Psoas muscle (tissue), 8 donors: ENCODE data around the gene RALGDS. TPM values are rescaled to one million over a fixed set of nuclear protein-coding genes. Genes with fewer than 3 reads are reported as not detected.

Experiments
- ATAC-seq, 4 donors: fragments of 200-7000 bp; cut with Tn5 transposase; one replicate each; pipeline ENCODE4 v1.9.1; 2020; ENCODE audit warnings: moderate library complexity in 3 of 4, mild to moderate bottlenecking in 2 of 4
- DNase-seq, 2 donors: peaks; one replicate each; pipeline ENCODE4 v3.0.0-alpha.2; 2020
- H3K27ac ChIP-seq: fragments of 200-600 bp; one replicate; pipeline ENCODE4 v1.8.0; 2022
- H3K27me3 ChIP-seq, 3 donors: fragments of 200-600 bp in 1 of 3; one replicate each; pipeline versions ENCODE4 v1.6.1 to v1.8.0; 2013 to 2022; ENCODE audit warnings: low read length in 2 of 3, mild to moderate bottlenecking in 2 of 3, moderate library complexity in 1 of 3; ENCODE audit not compliant: insufficient read depth in 3 of 3
- H3K36me3 ChIP-seq, 2 donors: fragments of 200-600 bp in 1 of 2; one replicate each; pipeline versions ENCODE4 v1.6.1 to v1.8.0; 2013 to 2022; ENCODE audit warnings: low read depth in 1 of 2, mild to moderate bottlenecking in 1 of 2, moderate library complexity in 1 of 2; ENCODE audit not compliant: insufficient read depth in 1 of 2
- H3K4me1 ChIP-seq: fragments of 200-600 bp; one replicate; pipeline ENCODE4 v1.8.0; 2022
- H3K4me3 ChIP-seq: fragments of 200-600 bp; one replicate; pipeline ENCODE4 v1.8.0; 2022; ENCODE audit warnings: mild to moderate bottlenecking
- H3K9me3 ChIP-seq: fragments of 200-600 bp; one replicate; pipeline ENCODE4 v1.8.0; 2022
- CTCF ChIP-seq: fragments of 200-600 bp; IDR thresholded peaks from one replicate; pipeline ENCODE4 v1.8.0; 2022; ENCODE audit warnings: antibody characterized with exemption
- WGBS, 3 donors: extraction: QIAGEN DNeasy Blood & Tissue Kit; methylation state at CpG; one replicate each; pipeline versions ENCODE4 v1.1.6 to v1.1.7; 2013; 5-methylcytosine and 5-hydroxymethylcytosine counted together
- intact Hi-C, 2 donors: fragments of 100-400 bp; cut with DNase I; formaldehyde crosslinking; loops; one replicate each; pipeline versions ENCODE4 v1.11.0 to v1.14.2; 2022
- polyA plus RNA-seq, 3 donors: library from polyadenylated mRNA; stranded (reverse); fragments of 200-250 nt; gene quantifications; one replicate each; pipeline ENCODE4 v1.2.3, GENCODE V29; 2013
- total RNA-seq, 4 donors: library from RNA; stranded (reverse); fragmentation: NEBNext Ultra II Directional in 2 of 4; extraction: Animal tissue kit (Norgen Biotek cat#: 25700) in 2 of 4; gene quantifications; one replicate each; pipeline versions ENCODE4 v1.2.1 to v1.2.4, GENCODE V29; 2021 to 2023
- donor health status: healthy with polysubstance abuse.
- donor health status: DM: no; HTN: no; CAD: no; lungs with moderate emphysema.
- donor health status: Bipolar disorder and iron deficiency.
- donor health status: healthy.
- donor health status: DM: yes; HTN: yes; CAD: no.
- donor health status: DM: no; HTN: no; CAD: no.
- donor health status: DM: no; HTN: no; CAD: no.
- donor health status: DM: yes; HTN: yes; CAD: no.

RALGDS gene
- total and polyA plus RNA-seq, 7 donors = 12.3 to 64.6 (median 20.5) TPM

DNA sequence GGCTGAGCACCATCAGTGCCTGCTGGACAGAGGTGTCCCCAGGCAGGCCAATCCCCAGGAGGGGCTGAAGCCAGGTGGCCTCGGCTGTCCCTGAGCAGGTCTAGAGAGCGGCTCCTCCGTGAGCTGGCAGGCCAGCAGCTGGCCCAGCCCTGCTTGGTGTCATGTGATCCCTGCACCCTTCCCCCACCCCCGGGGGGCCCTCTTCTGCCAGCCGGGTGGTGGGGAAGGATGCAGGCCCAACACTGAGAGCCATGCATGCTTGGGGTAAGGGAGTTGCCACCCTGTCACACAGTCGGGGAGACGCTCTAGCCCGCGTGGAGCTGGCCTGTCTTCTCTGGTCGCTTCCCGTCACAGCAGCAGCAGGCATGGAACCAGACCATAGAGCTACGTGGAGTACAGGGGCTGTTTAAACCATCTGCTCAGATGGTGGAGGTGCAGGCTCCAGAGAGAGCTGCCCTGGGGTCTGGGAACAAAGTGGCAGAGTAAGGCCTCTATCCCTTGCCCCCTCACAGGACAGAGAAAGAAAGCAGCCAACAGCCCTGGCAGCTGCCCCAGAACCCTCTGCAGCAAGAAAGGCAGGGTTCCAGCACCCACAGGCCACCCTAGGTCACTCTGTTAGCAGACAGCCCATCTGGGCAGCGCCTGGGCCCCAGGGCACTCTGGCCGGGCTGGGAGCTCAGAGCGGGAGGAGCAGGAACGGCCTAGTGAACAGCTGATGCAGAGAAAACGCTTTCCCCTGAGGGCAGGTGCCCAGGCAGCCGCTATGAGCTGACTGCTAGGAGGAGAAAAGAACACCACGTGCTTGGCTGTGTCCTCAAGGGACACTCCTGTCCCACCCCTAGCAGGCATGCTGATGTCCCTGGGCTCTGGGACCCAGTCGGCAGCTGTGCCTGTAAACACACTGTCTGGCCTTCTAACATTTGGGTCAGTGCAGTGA lies 6.8 kb downstream of the RALGDS start:
- DNase-seq = peak; percentile 67 to 88
- TF ChIP-seq CTCF = no peak
- H3K27me3 ChIP-seq = no peaks in the 10 kb centered on the region
- intact Hi-C loops = loop anchor here in 1 of 2 donors (2.0 kb wide), 1 partner anchor 33 kb away; no protein-coding TSS in a partner anchor
- no peaks in the 10 kb centered on the region for H3K9me3 ChIP-seq
- ATAC-seq = peak; percentile 65 to 83 (median 76)
- peak overlapping the region; percentile 37 for H3K4me3 ChIP-seq
- 9 to 13% (median 12%) methylated on average over 17 to 20 of the region's 20 CpGs for WGBS, 3 donors
- peak overlapping the region; percentile 90 for H3K27ac ChIP-seq
- peaks cover 75% of the 10 kb centered on the region for H3K4me1 ChIP-seq
- H3K36me3 ChIP-seq = peaks cover 0 to 27% of the 10 kb centered on the region in 2 donors

- Histone ChIP-seq H3K36me3 (peaks cover 0 to 36% of the 10 kb centered on the region in 2 donors), H3K27ac (peak overlapping the region; percentile 90), H3K27me3 (no peaks in the 10 kb centered on the region), H3K4me3 (peak overlapping the region; percentile 37), H3K4me1 (peaks cover 67% of the 10 kb centered on the region), H3K9me3 (no peaks in the 10 kb centered on the region)
- intact Hi-C loops = loop anchor here in 1 of 2 donors (2.0 kb wide), 1 partner anchor 33 kb away; no protein-coding TSS in a partner anchor
- 26 to 37% (median 31%) methylated on average over 19 of the region's 19 CpGs for WGBS, 3 donors
- TF ChIP-seq CTCF = no peak
- DNase-seq = peak; percentile 71
- ATAC-seq = peak in 1 of 4 donors; percentile 2
Observed at GRCh38 chr9:133113163-133113948, 7.7 kb downstream of the RALGDS start.

GRCh38 chr9:133112663-133113026 lies 8.4 kb downstream of the RALGDS start:
- H3K4me3 ChIP-seq = no peak overlapping the region
- no peaks in the 10 kb centered on the region for H3K9me3 ChIP-seq
- peak overlapping the region; percentile 90 for H3K27ac ChIP-seq
- TF ChIP-seq CTCF = no peak
- H3K27me3 ChIP-seq = no peaks in the 10 kb centered on the region
- intact Hi-C loops = loop anchor here in 1 of 2 donors (2.0 kb wide), 1 partner anchor 34 kb away; no protein-coding TSS in a partner anchor
- 51 to 56% (median 54%) methylated on average over 7 of the region's 7 CpGs for WGBS, 3 donors
- H3K4me1 ChIP-seq = peaks cover 59% of the 10 kb centered on the region
- DNase-seq = peak; percentile 52 to 78
- H3K36me3 ChIP-seq = peaks cover 0 to 43% of the 10 kb centered on the region in 2 donors
- no peak for ATAC-seq

GRCh38 chr9:133111808-133112662 lies 9.0 kb downstream of the RALGDS start:
- Histone ChIP-seq H3K36me3 (peaks cover 0 to 49% of the 10 kb centered on the region in 2 donors), H3K27ac (peak overlapping the region; percentile 90)
- WGBS, 3 donors = 84 to 88% (median 87%) methylated on average over 30 of the region's 30 CpGs

More at GRCh38 chr9:133111808-133112662, 9.0 kb downstream of the RALGDS start:
- TF ChIP-seq CTCF = no peak
- no peak overlapping the region for H3K4me3 ChIP-seq
- H3K27me3 ChIP-seq = no peaks in the 10 kb centered on the region
- no peak for ATAC-seq
- H3K4me1 ChIP-seq = peaks cover 53% of the 10 kb centered on the region
- intact Hi-C loops = loop anchor here in 1 of 2 donors (2.0 kb wide), 1 partner anchor 35 kb away; no protein-coding TSS in a partner anchor
- peak; percentile 14 to 40 for DNase-seq
- no peaks in the 10 kb centered on the region for H3K9me3 ChIP-seq
